Fibroblast of gingiva (primary cell): Measurements from ENCODE around the gene GDPD3.
A peak's percentile ranks its signal among the peaks of the same experiment; 100 is the strongest.
"Not testable (repeated sequence)": the region's sequence is repeated elsewhere in the genome, so short reads cannot be mapped to it uniquely, and the experiment has no call there.

Source experiments
- DNase-seq: peaks from one replicate; pipeline ENCODE4 v3.0.0-alpha.2; 2011; ENCODE audit warnings: low read depth

GDPD3 gene

DNA sequence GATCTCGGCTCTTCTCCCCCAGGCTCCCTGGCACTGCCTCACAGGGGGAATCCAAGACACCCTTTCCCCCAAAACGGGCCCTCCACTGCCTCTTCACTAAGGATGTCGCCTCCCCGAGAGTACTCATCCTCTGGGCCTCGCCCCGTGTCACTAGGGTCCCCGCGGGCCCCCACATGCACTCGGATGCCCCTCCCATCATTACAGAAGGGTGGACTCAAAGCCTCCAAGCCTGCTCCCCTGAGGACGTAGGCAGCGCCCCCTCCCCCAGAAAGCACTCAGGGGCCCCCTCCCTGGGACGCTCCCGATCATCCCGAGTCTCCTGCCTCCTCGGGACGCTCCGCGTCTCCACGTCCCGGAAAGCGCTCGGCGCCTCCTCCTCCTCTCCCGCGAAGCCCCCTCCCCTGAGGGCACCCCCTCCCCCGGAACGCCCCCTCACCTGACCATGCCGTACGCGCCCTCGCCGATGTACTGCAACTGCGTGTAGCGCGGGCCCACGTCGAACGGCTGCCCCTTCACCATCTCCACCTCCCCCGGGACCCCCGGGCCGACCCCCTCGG is 9.3 kb upstream of the GDPD3 start:
- no peak for DNase-seq

DNA sequence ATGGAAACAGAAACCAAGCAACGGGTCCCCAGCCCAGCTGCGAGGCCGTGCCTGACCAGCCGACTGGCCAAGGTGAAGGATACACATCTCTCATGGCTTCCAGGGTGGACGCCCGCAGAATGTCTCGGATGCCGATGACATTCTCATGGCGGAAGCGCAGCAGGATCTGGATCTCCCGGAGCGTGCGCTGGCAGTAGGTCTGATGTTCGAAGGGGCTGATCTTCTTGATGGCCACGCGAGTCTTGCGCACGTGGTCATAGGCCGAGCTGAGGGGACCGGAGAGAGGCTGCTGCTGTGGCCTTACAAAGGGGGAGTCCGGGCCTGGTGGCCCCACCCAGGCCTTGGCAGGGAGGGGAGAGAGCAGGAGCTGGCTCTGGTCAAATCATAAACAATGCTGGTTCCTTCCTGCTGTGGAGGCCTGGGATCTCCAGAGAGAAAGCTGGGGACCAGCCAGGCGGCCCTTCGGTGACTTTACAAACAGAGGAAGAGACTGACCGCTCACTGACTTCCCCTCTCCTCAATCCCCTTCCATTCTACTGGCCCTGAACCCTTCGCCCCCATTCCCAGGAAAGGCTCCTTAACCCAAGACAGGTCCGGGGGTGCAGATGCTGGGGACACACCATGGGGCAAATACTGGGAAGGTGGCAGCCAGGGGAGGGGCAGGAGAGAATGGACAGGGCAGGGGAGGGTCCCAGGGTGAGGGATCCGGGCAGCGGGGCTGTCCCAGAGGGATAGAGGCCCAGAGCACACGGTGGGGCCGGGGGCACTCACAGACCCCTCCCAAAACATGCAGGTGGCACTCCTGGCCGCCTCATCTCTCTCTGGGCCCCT is 8.6 kb upstream of the GDPD3 start:
- DNase-seq: peak; percentile 62

DNA sequence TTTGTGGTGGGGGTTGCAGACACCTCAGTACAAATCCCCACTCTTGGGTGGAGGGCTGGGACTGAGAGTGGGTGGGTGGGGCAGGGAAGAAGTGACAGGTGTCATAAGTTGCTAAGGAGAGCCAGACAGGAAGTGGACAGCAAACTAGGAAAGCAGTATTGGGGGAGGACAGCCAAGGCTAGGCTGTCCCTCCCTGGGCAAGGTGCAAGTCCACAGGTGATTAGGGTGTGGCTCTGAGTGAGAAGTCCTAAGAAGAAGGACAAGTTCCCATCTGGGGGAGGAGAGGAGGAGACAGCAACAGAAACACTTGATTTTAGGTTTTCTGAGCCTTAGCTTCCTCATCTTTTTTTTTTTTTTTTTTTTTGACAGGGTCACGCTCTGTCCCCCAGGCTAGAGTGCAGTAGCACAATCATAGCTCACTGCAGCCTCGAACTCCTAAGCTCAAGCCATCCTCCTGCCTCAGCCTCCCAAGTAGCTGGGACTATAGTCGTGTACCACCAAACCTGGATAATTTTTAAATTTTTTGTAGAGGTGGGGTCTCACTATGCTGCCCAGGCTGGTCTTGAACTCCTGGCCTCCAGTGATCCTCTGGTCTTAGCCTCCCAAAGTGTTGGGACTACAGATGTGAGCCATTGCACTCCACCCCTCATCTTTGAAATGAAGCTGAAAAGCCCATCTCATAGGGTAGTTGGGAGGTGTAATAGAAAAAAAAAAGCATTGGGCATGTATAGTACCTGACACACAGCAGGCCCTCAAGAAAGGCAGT is 7.2 kb upstream of the GDPD3 start:
- no peak for DNase-seq

DNA sequence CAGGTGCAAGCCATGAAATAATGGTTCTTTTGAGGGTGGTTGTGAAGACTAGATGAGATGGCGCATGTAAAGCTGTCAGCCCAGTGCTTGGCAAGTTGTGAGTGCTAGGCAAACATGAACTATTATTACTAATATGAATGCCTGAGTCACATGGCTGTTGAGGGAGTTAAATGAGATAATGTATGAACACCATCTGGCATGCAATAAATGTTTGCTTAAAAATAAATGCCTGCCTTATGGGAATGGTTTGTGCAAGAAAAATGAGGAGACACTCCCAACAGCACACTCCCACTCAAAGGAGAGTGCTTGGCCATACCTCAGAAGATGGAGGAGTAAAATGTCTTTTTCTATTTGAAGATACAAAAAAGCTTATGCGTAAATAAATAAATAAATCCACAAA is 6.1 kb upstream of the GDPD3 start:
- DNase-seq: no peak

DNA sequence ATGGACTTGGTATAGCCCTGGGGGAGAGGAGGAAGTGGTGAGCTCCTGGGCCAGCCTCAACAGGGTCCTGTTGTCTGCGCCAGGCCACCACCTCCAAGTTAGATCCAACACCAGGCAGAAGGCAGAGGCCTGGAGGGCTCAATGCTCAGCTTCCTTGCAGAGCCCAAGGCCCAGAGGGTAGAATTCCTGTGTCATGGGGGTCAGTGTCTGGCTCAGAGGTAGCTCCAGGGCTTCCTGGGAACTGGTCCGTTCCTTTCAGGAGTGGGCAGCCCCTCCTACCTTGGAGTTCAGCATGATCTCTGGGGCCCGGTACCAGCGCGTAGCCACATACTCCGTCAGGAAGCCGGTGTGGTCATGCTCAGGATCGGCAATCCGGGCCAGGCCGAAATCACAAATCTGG is 4.4 kb upstream of the GDPD3 start:
- DNase-seq: no peak

DNA sequence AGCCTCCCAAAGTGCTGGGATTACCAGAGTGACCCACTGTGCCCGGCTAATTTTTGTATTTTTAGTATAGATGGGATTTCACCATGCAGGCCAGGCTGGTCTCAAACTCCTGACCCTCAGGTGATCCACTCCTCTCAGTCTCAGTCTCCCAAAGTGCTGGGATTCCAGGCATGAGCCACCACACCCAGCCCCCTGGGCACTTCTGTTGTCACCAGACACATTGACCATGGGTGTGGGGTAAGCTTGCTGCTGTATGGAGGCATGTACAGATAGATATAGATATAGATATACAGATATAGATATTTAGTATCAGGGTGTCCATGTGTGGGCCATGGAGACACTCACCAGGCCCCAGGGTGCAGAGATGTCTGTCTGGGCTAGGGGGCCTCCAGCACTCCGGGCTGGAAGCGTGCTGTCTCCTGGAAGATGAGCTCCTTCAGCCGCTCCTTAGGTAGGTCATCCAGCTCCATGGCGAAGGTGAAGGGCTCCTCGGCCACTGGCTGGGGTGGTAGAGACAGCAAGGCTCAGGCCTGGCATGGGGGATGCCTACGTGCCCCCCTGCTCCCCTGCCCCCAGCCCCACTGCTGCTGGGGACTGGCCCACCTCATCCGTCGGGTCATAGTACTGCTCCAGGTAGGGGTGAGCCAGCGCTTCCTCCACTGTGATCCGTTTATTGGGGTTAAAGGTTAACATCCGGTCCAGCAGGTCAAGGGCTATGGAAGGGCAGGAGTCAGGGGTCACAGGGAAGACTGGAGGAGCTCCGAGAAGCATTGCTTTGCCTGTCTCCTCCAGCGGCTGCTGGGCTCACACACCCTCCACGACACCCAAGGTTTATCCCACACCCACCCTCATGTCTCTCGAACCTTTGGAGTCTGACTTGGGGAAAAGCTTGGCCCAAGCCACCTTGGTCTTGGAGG is 3.2 kb upstream of the GDPD3 start:
- DNase-seq: no peak

DNA sequence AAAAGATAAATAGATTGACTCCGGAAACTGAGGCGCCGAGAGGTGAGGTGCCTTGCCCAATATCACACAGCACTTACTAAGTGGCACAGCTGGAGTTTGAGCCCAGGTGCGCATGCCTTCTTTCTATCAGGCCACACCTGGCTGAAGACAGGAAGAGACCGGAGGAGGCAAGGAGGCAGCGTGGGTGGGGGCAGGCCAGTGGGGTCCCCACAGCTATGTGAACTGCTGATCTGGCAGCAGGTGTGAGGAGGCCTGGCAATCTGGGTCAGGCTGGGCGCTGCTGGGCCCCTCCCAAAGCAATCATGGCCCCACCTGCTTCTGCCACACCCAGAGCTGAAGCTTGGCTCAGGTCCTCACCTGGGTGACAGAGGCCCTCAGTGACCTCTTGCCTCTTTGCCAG is 1.9 kb upstream of the GDPD3 start:
- no peak for DNase-seq

DNA sequence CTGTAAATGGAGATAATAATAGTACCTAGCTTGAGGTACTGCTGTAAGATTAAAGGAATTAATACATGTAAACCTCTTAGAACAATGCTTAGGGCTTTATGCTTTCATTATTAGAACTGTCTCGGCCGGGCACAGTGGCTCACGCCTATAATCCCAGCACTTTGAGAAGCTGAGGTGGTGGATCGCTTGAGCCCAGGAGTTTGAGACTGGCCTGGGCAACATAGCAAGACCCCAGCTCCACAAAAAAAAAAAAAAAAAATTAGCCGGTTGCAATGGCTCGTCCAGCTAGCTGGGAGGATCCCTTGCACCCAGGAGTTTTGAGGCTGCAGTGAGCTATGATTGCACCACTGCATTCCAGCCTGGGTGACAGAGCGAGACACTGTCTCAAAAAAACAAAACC is 1.5 kb upstream of the GDPD3 start:
- not testable (repeated sequence) for DNase-seq

DNA sequence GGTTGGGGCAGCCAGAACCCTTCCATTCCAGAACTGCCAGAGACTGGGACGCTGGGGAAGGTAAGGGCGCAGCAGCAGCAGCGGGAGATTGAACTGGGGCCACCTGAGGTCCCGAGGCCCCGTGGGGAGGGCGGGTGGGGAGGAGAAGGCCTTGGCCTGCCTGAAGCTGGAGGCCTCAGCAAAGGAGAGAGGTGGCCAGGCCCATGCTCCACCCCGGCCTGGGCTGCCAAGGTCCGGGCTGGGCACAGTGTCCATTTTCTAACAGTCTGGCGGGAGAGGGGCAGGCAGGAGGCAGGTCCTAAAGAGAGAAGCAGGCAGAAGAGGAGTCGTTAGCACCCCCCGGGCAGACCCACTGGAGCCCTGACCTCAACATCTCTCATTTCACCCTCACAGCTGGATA is 1.1 kb upstream of the GDPD3 start:
- no peak for DNase-seq

DNA sequence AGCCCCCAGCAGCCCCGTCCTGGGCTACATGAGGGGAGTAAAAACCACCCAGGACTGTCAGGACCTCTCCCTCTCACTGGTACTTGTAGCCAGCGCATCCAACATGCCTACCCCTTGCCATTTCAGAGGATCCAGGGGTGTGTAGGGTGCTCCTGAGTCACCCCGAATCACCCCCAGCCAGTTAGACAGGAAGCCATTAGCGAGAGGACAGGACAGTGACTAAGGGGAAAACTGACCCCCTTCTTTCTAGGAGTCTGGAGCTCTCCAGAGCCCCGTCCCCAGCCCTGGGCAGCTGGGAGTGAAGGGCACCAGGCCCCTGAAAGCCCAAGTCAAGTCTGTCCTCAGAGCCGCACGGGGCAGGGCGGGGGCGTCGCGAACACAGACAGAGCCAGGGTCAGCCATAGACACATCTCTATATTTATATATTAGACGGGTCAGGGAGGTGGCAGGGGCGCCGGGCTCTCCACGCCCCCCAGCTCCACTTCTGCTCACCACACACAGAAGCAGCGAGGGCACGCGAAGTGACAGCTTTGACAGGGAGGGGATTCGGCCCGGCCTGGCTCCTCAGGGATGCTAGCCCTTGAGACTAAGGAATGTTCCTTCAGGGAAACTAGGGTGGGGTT is 485 bp upstream of the GDPD3 start:
- DNase-seq: no peak

DNA sequence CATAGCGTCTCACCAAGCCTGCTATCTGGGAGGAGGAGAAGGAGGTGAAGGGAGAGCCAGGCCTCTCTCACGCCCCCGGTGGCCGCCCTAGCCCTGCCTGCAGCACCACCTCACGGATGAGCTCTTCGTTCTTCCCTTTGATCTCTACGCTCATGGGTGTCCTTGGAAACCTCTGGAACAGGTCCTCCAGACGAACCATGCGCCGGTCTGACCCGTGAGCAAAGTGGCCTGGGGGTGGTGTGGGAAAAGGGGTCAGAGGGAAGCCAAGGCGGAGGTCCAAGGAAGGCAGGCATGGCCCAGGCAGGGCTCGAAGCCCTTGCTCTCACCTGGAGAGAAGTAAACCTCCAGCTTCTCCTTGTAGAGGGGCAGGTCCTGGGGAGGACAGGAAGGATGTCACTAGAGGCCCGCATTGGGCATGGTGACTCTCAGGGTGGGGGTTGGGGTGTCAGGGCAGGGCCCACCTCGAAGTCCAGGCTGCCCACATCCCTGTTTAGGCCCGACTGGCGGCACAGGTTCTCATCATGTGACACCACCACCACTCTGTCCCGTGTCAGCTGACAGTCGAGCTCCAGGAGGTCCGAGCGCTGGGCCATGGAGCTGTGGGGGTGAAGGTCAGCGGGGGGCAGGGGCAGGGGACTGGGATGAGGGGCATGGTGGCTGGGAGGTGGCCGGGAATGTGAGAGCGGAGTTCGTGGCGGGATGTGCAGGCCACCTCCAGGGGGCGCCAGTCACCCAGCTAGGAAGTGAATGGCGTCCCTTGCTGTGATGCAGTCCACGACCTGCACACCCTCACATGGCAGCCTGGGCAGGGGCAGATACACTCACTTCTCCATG is 923 bp downstream of the GDPD3 start:
- peak; percentile 45 for DNase-seq

DNA sequence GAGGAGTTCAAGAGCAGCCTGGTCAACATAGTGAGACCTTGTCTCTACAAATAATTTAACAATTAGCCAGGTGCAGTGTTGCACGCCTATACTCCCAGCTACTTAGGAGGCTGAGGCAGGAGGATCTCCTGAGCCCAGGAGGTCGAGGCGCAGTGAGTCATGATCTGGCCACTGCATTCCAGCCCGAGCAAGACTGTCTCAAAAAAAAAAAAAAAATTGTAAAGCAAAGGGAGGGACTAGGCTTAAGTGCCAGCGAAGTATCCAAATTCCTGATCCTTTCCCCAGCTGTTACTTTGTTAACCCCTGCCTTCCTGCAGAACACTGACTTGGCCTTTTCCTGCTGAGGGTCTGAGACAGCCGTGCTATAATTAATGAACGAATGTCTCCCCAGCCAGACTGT is 2.7 kb downstream of the GDPD3 start:
- DNase-seq: no peak

DNA sequence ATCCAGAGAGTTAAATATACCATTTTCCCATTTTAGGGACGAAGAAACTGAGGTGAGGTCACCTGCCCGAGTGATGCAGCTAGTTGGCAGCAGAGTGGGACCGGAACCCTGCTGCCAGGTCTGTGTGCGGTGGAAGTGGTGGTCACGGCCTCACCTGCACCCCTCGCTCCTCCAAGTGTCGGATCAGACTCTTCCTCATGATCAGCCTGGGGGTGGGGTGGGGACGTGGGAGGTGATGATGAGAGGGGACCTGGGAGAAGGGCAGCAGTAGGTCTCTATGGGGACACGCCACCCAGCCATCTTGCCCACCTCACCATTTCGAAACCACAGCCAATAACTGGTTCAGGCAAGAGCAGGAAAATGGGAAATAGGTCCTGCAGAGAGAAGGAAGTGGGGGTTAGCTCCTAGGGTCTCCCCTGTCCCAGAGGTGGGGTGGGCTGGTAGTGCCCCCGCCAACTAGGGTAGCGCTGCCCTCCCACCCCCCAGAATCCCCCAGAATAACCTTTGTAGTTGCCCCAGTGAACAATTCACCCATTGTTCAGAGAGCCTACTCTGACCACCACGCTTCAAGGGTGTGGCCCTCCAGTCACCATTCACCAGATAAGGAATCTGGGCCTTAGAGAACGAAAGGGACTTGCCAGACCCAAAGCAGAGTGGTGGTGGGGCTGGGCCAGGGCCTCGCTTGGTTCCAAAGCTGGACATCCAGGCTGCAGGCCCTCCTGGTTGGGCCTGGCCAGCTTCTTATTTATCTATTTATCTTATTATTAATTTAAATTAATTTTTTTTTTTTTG is 5.1 kb downstream of the GDPD3 start:
- no peak for DNase-seq

DNA sequence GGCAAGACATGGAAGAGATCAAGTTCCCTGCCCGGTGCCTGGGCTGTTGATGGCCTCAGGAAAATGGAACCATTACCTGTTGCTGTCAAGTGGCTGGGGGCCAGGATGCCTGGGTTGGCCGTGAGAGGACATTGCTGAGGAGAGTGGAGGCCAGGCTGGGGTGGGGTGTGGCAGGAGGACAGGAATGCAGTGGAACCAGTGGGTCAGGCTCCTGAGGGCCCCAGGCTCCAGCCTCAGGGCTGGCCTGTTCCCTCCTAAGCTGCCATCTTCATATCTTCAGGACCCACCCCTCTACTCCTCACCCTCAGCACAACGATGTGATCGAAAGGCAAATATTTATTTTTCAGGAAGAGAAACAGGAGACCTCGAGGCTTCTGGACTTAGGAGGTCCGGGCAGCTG is 8.8 kb downstream of the GDPD3 start:
- DNase-seq: no peak

DNA sequence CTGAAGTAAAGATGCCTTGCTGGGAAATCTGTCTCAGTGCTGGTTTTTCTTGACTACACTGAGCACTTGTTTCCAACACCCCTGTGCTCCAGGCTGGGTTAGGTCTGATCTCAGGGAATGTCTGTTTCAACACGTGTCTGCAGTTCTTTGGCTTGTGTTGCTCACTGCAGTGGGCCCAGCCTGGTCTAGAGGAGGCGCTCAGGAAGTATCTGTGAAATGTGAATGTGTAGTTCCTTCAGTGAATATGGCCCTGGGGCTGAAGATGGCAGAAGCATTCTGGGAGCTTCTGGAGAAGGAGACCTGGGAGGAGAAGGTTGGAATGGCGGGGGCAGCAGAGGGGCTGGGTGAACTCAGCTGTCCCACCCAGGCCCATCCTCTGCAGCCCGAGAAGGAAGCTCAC is 9.2 kb downstream of the GDPD3 start:
- DNase-seq: no peak

DNA sequence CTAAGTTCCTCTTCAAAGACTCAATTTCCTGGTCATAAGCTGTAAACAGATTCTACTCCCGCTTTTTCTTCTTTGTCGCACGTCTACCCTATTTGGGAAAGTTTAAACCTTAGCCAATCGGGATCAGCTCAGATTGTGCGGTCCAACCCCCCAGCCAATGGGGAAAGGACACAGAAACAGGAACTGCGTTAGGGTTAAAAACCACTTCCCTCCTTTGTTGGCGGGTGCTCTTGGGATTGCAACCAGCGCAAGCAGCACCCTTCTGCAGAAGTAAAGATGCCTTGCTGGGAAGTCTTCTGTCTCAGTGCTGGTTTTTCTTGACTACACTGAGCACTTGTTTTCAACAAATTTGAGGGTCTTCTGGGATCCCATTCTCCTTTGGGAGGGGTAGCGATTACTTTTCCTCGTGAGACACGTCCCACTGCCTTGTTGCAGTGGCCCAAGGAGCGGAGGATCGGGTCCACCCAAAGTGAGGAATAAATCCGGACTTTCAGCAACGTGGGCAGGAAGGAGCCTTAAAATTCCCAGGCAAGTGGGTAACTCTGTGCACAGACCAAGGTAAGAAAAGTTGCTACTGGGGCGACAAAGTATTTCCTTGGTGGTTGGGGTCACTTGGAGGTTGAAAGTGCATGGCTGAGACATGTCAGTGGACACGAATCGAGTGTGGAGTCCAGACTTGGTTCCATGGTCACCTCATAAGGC is 16.3 kb downstream of the GDPD3 start:
- DNase-seq: no peak

DNA sequence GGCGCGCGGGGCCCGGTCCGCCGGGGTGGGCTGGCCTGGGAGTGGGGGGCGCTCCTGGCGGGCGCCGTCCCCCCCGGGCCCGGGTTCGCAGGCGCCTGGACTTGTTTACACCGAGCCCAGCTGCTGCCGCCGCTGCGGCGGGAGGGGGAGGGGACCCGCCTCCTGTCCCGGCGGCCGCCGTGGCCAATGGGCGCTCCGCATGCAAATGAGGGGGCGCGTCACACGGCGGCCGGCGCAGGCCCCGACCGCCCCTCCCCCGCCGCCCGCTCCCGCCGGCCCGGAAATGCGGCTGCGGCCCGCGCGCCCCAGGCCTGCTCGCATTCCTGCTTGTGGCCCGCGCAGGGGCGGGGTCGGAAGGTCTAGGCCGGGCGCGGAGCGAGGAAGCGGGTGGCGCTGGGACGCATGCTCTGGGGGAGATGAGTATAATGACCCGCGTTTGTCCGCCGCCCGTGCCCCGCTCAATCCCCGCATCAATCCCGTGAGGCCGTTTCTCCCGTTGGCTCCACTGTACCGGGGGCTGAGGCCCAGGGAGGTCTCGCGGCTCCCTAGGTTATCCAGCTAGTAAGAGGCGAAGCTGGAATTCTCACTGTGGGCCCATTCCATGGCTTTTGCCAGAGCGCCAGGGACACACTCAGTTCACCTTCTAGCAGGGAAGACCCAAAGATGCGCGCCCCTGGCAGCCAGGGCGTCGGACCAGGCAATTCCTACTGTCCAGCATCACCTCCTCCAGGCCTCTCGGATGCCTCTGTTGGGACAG is 17.1 kb downstream of the GDPD3 start, which contains the start of gene YPEL3:
Gene YPEL3, minus strand, starts transcription at position 109 of the 757 bp plus-strand sequence. CDS start 731 bp downstream, outside the sequence.
- DNase-seq: peak; percentile 92
